GM12875 (cell line): Measurements from ENCODE around the gene IL10.
"Not testable (repeated sequence)": the region's sequence is repeated elsewhere in the genome, so short reads cannot be mapped to it uniquely, and the experiment has no call there.

Source experiments
- H3K4me3 ChIP-seq: one replicate; pipeline ENCODE4 v1.5.1; 2011; ENCODE audit warnings: low read depth, low read length, control low read depth
- TF ChIP-seq, protein P1 (sequence below): IDR thresholded peaks from 2 replicates; pipeline ENCODE4 v1.5.1; 2011; ENCODE audit warnings: low read depth, mild to moderate bottlenecking, control low read depth, inconsistent platforms, low read length, moderate library complexity, borderline replicate concordance; ENCODE audit not compliant: insufficient read depth

IL10 gene

DNA sequence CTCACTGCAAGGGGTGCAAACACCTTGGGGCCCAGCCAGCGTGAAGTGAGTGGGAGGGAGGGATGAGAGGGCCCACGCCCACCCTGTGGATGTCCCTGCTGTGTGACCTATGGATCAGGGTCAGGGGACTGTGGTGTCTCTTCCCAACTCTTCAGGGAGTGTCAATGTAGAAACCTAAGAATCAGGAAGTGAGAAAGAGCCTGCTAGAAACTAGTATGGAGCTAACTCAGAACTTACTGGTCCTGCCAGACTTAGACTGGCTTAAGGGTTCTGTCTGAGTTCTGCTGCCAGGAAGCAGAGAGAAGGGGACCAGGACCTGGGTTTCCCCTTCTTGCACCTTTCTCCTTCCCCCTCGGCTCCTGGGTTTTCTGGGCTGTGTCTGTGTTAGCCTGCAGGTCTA, 1.8 kb upstream of the IL10 start:
- TF ChIP-seq, protein P1, sequence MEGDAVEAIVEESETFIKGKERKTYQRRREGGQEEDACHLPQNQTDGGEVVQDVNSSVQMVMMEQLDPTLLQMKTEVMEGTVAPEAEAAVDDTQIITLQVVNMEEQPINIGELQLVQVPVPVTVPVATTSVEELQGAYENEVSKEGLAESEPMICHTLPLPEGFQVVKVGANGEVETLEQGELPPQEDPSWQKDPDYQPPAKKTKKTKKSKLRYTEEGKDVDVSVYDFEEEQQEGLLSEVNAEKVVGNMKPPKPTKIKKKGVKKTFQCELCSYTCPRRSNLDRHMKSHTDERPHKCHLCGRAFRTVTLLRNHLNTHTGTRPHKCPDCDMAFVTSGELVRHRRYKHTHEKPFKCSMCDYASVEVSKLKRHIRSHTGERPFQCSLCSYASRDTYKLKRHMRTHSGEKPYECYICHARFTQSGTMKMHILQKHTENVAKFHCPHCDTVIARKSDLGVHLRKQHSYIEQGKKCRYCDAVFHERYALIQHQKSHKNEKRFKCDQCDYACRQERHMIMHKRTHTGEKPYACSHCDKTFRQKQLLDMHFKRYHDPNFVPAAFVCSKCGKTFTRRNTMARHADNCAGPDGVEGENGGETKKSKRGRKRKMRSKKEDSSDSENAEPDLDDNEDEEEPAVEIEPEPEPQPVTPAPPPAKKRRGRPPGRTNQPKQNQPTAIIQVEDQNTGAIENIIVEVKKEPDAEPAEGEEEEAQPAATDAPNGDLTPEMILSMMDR = no peak
- H3K4me3 ChIP-seq = peak overlapping the region; percentile 75

DNA sequence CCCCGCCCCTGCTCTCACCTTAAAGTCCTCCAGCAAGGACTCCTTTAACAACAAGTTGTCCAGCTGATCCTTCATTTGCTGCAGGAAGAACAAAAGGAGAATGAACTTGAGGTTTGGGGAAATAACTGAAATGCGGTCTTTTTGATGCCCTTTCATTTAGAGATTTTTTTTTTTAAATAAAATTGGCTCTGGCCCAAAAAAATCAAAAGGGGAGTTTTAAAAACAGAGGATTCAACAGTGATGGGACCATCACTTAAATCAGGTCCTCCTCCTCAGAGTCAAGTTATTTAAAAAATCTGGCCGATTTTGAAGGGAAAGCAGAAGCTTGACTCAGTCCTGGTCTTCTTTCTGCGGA, 979 bp downstream of the IL10 start:
- H3K4me3 ChIP-seq = peak overlapping the region; percentile 75
- TF ChIP-seq, protein P1 = no peak

DNA sequence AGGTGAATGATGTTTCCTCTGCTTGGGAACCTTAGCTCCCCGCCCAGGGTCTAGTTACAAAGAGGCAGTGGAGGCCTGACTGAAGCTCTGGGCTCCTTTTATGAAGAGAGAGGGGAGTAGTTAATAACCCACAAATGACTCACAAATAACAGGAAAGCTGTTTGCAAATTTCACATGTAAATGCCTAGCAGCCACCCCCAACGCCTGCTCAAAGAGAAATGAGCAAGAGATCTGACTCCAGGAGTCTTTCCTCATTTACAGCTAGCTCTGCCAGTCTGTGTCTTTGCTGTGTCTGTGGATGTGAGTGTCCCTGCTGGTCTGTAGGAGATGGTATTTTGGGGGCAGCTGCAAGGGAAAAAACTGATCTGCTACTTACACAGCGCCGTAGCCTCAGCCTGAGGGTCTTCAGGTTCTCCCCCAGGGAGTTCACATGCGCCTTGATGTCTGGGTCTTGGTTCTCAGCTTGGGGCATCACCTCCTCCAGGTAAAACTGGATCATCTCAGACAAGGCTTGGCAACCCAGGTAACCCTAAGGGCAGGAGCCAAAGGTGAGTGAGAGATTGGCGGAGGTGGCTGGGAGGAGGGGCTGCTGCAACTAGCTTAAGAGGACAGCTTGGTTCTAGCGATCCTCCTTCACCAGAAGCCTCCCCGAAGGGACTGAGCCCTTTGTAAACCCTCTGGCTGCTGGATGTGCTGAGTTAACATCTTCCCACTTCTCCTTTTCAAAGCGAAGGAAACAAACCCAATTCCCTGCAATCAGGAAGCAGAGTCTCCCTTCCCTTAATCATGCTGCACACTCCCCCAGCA, 1.6 kb downstream of the IL10 start, which contains the start of gene IL19:
Gene IL19, plus strand, starts transcription at position 243 of the 807 bp plus-strand sequence. CDS start 65,890 bp downstream, outside the sequence.
- TF ChIP-seq, protein P1 = 0 out of 2 replicates have a peak, but pooled peaks have one; percentile 1
- H3K4me3 ChIP-seq = peak within 1 kb of the TSS; percentile 75

DNA sequence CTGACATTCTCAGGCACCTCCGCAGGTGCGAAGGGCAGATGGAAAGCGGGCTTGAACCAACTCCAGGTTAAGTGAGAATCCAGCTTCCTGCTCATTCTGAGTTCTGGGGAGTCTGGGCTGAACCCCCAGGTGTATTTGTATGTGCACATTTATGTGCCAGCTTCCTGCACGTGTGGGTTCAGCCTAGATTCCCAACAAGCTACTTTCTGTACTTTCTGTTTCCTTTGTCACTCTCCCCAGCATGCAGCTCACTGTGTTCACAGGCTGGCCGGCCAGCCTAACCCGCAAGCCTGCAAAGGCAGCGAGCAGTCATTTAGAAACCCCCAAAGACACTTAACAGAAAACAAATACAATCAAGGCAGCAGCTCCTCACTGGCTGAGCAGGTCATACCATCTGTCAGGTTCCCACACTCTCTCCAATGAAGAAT, 3.0 kb downstream of the IL10 start:
- H3K4me3 ChIP-seq = peak overlapping the region; percentile 75
- TF ChIP-seq, protein P1 = no peak

DNA sequence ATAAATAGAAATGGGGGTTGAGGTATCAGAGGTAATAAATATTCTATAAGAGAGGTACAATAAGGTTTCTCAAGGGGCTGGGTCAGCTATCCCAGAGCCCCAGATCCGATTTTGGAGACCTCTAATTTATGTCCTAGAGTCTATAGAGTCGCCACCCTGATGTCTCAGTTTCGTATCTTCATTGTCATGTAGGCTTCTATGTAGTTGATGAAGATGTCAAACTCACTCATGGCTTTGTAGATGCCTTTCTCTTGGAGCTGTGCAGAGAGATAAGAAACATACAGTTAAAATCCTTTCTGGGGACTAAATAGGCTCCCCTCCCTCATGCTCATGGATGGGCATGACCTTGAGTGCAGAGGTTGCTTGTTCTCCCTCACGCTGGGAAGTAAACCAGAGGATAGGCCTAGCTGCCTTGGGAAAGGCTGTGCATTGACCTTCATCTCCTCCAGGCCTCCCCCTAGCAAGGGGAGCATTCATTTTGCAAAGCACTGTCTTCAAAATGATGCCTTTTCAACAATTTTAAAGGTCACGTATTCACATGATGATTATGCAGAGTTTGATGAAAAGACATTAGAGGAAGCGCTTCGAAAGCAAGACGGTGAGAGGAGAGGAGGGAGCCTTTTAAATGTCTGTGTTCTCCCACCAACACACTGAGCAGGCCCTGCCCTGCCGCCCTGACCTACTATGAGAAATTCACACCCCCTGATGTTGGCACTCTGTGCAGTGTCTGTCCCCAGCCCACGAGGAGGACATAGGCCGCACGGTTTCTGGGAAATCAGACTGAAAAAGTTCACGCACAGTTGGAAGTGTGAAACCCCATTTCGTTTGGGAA, 3.6 kb downstream of the IL10 start:
- peak overlapping the region; percentile 43 for H3K4me3 ChIP-seq
- TF ChIP-seq, protein P1 = no peak

DNA sequence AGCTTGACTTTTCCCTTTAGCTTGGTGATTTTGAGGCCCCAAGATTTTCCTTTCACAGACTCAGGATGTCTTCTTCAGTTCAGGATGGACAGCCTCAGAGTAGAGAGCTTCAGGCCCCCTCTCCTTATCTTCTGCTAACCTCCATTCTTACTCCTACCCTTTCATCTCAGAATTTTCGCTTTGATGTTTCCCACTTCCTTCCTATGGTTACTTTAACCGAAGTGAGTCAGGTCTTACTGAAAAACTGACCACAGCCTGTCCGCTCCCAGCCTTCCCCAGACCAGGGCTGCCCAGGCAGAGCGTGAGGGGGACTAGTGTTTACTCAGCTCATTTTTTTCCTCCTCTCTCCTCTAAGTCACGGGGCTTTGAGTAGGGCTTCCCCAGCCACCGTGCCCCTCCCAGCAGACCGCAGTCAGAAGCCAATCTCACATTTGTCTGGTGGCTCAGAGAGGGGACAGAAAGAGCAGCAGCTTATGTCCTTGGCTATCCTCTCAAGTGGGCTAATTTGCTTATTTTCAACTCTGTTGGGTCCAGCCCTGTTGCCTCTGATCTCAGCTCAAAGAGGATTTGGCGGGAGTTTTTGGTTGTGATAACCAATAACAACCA, 5.9 kb downstream of the IL10 start:
- TF ChIP-seq, protein P1 = no peak
- H3K4me3 ChIP-seq = no peak overlapping the region

DNA sequence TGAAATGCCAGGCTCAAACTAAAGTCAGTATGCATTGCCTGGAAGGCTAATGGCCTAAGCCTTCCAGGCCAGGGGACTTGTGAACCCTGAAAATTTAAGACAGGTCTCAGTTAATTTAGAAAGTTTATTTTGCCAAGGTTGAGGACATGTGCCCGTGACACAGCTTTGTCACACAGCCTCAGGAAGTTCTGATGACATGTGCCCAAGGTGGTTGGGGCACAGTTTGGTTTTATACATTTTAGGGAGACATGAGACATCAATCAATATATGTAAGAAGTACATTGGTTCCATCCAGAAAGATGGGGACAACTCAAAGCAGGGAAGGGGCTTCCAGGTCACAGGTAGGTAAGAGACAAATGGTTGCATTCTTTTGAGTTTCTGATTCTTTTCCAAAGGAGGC, 6.5 kb downstream of the IL10 start:
- not testable (repeated sequence) for H3K4me3 ChIP-seq

DNA sequence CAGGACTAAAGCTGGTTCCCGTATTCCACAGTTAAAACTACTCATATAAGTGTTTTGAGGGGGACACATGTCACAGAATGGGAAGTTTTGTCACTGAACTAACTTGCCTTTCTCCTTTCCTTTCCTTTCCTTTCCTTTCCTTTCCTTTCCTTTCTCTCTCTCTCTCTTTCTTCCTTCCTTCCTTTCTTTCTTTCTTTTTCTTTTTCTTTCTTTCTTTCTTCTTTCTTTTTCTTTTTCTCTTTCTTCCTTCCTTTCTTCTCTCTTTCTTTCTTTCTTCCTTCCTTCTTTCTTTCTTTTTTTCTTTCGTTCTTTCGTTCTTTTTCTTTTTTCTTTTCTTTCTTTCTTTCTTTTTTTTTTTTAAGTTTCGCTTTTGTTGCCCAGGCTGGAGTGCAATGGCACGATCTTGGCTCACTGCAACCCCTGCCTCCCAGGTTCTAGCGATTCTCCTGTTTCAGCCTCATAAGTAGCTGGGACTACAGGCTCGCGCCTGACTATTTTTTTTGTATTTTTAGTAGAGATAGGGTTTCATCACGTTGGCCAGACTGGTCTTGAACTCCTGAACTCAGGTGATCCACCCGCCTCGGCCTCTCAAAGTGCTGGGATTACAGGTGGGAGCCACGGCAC, 9.4 kb downstream of the IL10 start:
- H3K4me3 ChIP-seq = not testable (repeated sequence)
